Neutrophil (primary cell): Measurements from ENCODE around the gene GNAQ.

Experiments used
- H3K27ac ChIP-seq: fragments of 200-600 bp; sonication (generic); 2 replicates; pipeline ENCODE4 v1.5.1; 2016; ENCODE audit warnings: mild to moderate bottlenecking, moderate library complexity
- H3K27me3 ChIP-seq: fragments of 200-600 bp; sonication (generic); 2 replicates; pipeline ENCODE4 v1.6.0; 2016; ENCODE audit warnings: mild to moderate bottlenecking
- H3K36me3 ChIP-seq: fragments of 200-600 bp; sonication (generic); 2 replicates; pipeline ENCODE4 v1.5.1; 2017
- H3K4me1 ChIP-seq, 2 experiments: fragments of 200-600 bp in 1 of 2; sonication (generic) in 1 of 2; 1 replicate in 1 of 2; 2 replicates in 1 of 2; pipeline versions ENCODE4 v1.5.1 to v1.6.1; 2013 to 2016; ENCODE audit warnings: low read depth in 1 of 2, low read length in 1 of 2, mild to moderate bottlenecking in 1 of 2, moderate library complexity in 1 of 2; ENCODE audit not compliant: control insufficient read depth in 1 of 2, insufficient read depth in 1 of 2
- H3K4me3 ChIP-seq, 2 experiments: fragments of 200-600 bp in 1 of 2; sonication (generic) in 1 of 2; 1 replicate in 1 of 2; 2 replicates in 1 of 2; pipeline ENCODE4 v1.5.1; 2013 to 2016; ENCODE audit warnings: low read depth in 1 of 2, low read length in 1 of 2, mild to moderate bottlenecking in 1 of 2, moderate library complexity in 1 of 2
- H3K9me3 ChIP-seq: fragments of 200-600 bp; sonication (generic); 2 replicates; pipeline ENCODE4 v1.5.1; 2016
- CTCF ChIP-seq: fragments of 200-600 bp; sonication (generic); IDR thresholded peaks from 2 replicates; pipeline ENCODE4 v1.5.1; 2016; ENCODE audit warnings: antibody characterized with exemption

Gene GNAQ

GRCh38 chr9:77951369-77951768 is 80.2 kb downstream of the GNAQ start:
- no peak for TF ChIP-seq CTCF
- H3K9me3 ChIP-seq, result no peaks in the 10 kb centered on the region
- peaks cover 54 to 73% of the 10 kb centered on the region in 2 experiments for H3K4me1 ChIP-seq
- no peak overlapping the region for H3K4me3 ChIP-seq
- no peaks in the 10 kb centered on the region for H3K36me3 ChIP-seq
- H3K27me3 ChIP-seq, result no peaks in the 10 kb centered on the region
- peak overlapping the region; percentile 83 for H3K27ac ChIP-seq

- Histone ChIP-seq H3K4me3 (peak overlapping the region; percentile 23 to 31), H3K36me3 (no peaks in the 10 kb centered on the region), H3K9me3 (no peaks in the 10 kb centered on the region), H3K27ac (peak overlapping the region; percentile 83), H3K4me1 (peaks cover 66 to 80% of the 10 kb centered on the region in 2 experiments), H3K27me3 (no peaks in the 10 kb centered on the region)
- TF ChIP-seq CTCF, result no peak
Observed at GRCh38 chr9:77949751-77950436, 81.7 kb downstream of the GNAQ start.

GRCh38 chr9:77947651-77948050 is 84.0 kb downstream of the GNAQ start:
- H3K27ac ChIP-seq, result peak overlapping the region; percentile 83

GRCh38 chr9:77946969-77947620 is 84.5 kb downstream of the GNAQ start:
- no peak for TF ChIP-seq CTCF
- no peaks in the 10 kb centered on the region for H3K9me3 ChIP-seq
- H3K4me3 ChIP-seq, result peak overlapping the region; percentile 51 to 64
- H3K27me3 ChIP-seq, result no peaks in the 10 kb centered on the region
- peaks cover 87 to 88% of the 10 kb centered on the region in 2 experiments for H3K4me1 ChIP-seq
- H3K27ac ChIP-seq, result peak overlapping the region; percentile 83
- no peaks in the 10 kb centered on the region for H3K36me3 ChIP-seq

More at GRCh38 chr9:77947651-77948050, 84.0 kb downstream of the GNAQ start:
- no peak for TF ChIP-seq CTCF
- Histone ChIP-seq H3K36me3 (no peaks in the 10 kb centered on the region), H3K4me3 (peak overlapping the region; percentile 51 to 64), H3K9me3 (no peaks in the 10 kb centered on the region), H3K27me3 (no peaks in the 10 kb centered on the region), H3K4me1 (peaks cover 82 to 83% of the 10 kb centered on the region in 2 experiments)

GRCh38 chr9:77946296-77946695 is 85.3 kb downstream of the GNAQ start:
- no peaks in the 10 kb centered on the region for H3K36me3 ChIP-seq
- no peak for TF ChIP-seq CTCF
- no peaks in the 10 kb centered on the region for H3K9me3 ChIP-seq
- peak overlapping the region; percentile 83 for H3K27ac ChIP-seq
- H3K4me1 ChIP-seq, result peaks cover 88 to 95% of the 10 kb centered on the region in 2 experiments
- peak overlapping the region; percentile 51 to 64 for H3K4me3 ChIP-seq
- H3K27me3 ChIP-seq, result no peaks in the 10 kb centered on the region
